Measurements from ENCODE around the gene ABLIM1.

ABLIM1 gene

GRCh38 chr10:114385557-114385956, 272.5 kb downstream of the ABLIM1 start:
- no peak for TF ChIP-seq KLF10 (tag by site-specific recombination; IDR thresholded peaks at IDR 0.05)
- H3K27ac ChIP-seq (ENCODE audit: extremely low read depth, low read depth, low read length) = no peak overlapping the region
- no peaks in the 10 kb centered on the region for H3K36me3 ChIP-seq (ENCODE audit: control insufficient read depth in 2 of 2, insufficient read depth in 1 of 2, low read length in 2 of 2)
- ChIA-PET POLR2A (no interaction called here), CTCF (interaction anchor here (0.6 to 3.3 kb wide), 3 partner anchors 58 to 82 kb away, joined by 3 to 13 read pairs (median 3); no protein-coding TSS in a partner anchor)
- no peak overlapping the region for H3K4me3 ChIP-seq (ENCODE audit: low read depth, low read length)
- H3K9me3 ChIP-seq (ENCODE audit: control insufficient read depth, insufficient read depth, low read depth, low read length) = no peaks in the 10 kb centered on the region
- H3K4me1 ChIP-seq (ENCODE audit: control insufficient read depth, insufficient read depth, low read length) = no peaks in the 10 kb centered on the region

GRCh38 chr10:114384601-114385000, 273.5 kb downstream of the ABLIM1 start:
- no peak overlapping the region for H3K27ac ChIP-seq (ENCODE audit: extremely low read depth, low read depth, low read length)
- no peaks in the 10 kb centered on the region for H3K4me1 ChIP-seq (ENCODE audit: control insufficient read depth, insufficient read depth, low read length)
- TF ChIP-seq ZNF350 (tag by site-specific recombination; IDR thresholded peaks at IDR 0.05) (no peak), ZNF747 (tag by site-specific recombination; IDR thresholded peaks at IDR 0.05) (no peak), PBX3 (CRISPR knock-in tag; IDR thresholded peaks at IDR 0.05) (no peak), ZNF391 (tag by site-specific recombination; IDR thresholded peaks at IDR 0.05; ENCODE audit: borderline replicate concordance, low read depth) (no peak), ZNF211 (tag by site-specific recombination; IDR thresholded peaks at IDR 0.05; ENCODE audit: low read depth) (no peak), ZNF133 (tag by site-specific recombination; IDR thresholded peaks at IDR 0.05) (no peak), ZNF777 (tag by site-specific recombination; IDR thresholded peaks at IDR 0.05; ENCODE audit: borderline replicate concordance) (no peak), OSR2 (tag by site-specific recombination; IDR thresholded peaks at IDR 0.05) (no peak), ZNF404 (tag by site-specific recombination; IDR thresholded peaks at IDR 0.05) (no peak), ZFHX2 (tag by site-specific recombination; conservative IDR thresholded peaks at IDR 0.05) (no peak), SP2 (tag by site-specific recombination; IDR thresholded peaks at IDR 0.05) (no peak), ZNF510 (tag by site-specific recombination; IDR thresholded peaks at IDR 0.05; ENCODE audit: insufficient replicate concordance) (no peak), ZNF248 (tag by site-specific recombination; IDR thresholded peaks at IDR 0.05) (no peak), ZNF658 (tag by site-specific recombination; IDR thresholded peaks at IDR 0.05) (no peak)
- no peaks in the 10 kb centered on the region for H3K9me3 ChIP-seq (ENCODE audit: control insufficient read depth, insufficient read depth, low read depth, low read length)
- H3K36me3 ChIP-seq (ENCODE audit: control insufficient read depth in 2 of 2, insufficient read depth in 1 of 2, low read length in 2 of 2) = no peaks in the 10 kb centered on the region
- ChIA-PET CTCF (no interaction called here), POLR2A (no interaction called here)
- no peak overlapping the region for H3K4me3 ChIP-seq (ENCODE audit: low read depth, low read length)

- Histone ChIP-seq H3K9me3 (ENCODE audit: control insufficient read depth, insufficient read depth, low read depth, low read length) (no peaks in the 10 kb centered on the region), H3K27ac (ENCODE audit: extremely low read depth, low read depth, low read length) (no peak overlapping the region), H3K4me3 (ENCODE audit: low read depth, low read length) (no peak overlapping the region), H3K36me3 (ENCODE audit: control insufficient read depth in 2 of 2, insufficient read depth in 1 of 2, low read length in 2 of 2) (no peaks in the 10 kb centered on the region), H3K4me1 (ENCODE audit: control insufficient read depth, insufficient read depth, low read length) (no peaks in the 10 kb centered on the region)
- POLR2A ChIA-PET = no interaction called here
- CTCF ChIA-PET = no interaction called here
- TF ChIP-seq ZNF513 (tag by site-specific recombination; IDR thresholded peaks at IDR 0.05) (no peak), ZNF335 (tag by site-specific recombination; conservative IDR thresholded peaks at IDR 0.05) (no peak), ZNF155 (tag by site-specific recombination; IDR thresholded peaks at IDR 0.05) (no peak), KLF8 (tag by site-specific recombination; IDR thresholded peaks at IDR 0.05) (no peak), ZBTB8A (tag by site-specific recombination; IDR thresholded peaks at IDR 0.05) (no peak)
Measured at GRCh38 chr10:114384181-114384580, 273.9 kb downstream of the ABLIM1 start.
